Duodenal mucosa (tissue), 2 donors: ENCODE measurements around the gene TEAD1.

ENCODE experiments used
- H3K27ac ChIP-seq: one replicate; pipeline ENCODE4 v1.7.0; 2013; ENCODE audit warnings: low read depth, low read length
- H3K27me3 ChIP-seq, 2 donors: one replicate each; pipeline ENCODE4 v1.7.0; 2013; ENCODE audit warnings: low read length in 2 of 2, control low read depth in 1 of 2; ENCODE audit not compliant: insufficient read depth in 2 of 2, control insufficient read depth in 1 of 2
- H3K36me3 ChIP-seq, 2 donors: one replicate each; pipeline ENCODE4 v1.7.0; 2013; ENCODE audit warnings: low read length in 2 of 2, control low read depth in 1 of 2; ENCODE audit not compliant: insufficient read depth in 2 of 2, control insufficient read depth in 1 of 2
- H3K4me1 ChIP-seq, 2 donors: one replicate each; pipeline ENCODE4 v1.7.0; 2013; ENCODE audit warnings: low read length in 2 of 2, control low read depth in 1 of 2; ENCODE audit not compliant: insufficient read depth in 2 of 2, control insufficient read depth in 1 of 2
- H3K4me3 ChIP-seq, 2 donors: one replicate each; pipeline ENCODE4 v1.7.0; 2013; ENCODE audit warnings: low read length in 2 of 2, low read depth in 1 of 2
- H3K9ac ChIP-seq, 2 donors: one replicate each; pipeline ENCODE4 v1.7.0; 2013; ENCODE audit warnings: low read length in 2 of 2, low read depth in 1 of 2
- H3K9me3 ChIP-seq, 2 donors: one replicate each; pipeline ENCODE4 v1.7.0; 2013; ENCODE audit warnings: low read length in 2 of 2, control low read depth in 1 of 2; ENCODE audit not compliant: control insufficient read depth in 1 of 2

TEAD1 gene

DNA sequence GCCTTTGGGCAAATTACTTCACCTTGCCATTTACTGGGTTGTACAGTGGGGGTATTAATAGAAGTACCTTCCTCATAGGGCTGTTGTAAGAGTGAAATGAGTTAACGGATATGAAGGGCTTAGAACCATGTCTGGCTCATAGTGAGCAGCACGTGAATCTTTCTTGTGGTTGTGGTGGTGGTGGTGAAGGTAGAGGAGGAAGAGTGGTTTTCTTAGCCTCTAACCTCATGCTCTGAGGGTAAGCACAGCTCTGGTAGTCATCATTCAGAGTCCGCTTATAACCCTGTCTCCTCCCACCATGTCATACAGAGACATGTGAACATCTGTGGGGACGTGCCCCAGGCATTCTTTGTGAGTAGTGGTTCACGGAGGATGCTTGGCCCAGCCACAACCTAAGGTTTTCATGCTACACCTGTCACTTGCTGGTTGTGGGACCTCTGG is 43.6 kb downstream of the TEAD1 start:
- H3K4me1 ChIP-seq, result peaks cover 0 to 3% of the 10 kb centered on the region in 2 donors
- H3K27me3 ChIP-seq, result no peaks in the 10 kb centered on the region
- no peak overlapping the region for H3K27ac ChIP-seq
- no peaks in the 10 kb centered on the region for H3K36me3 ChIP-seq
- no peak overlapping the region for H3K9ac ChIP-seq
- no peaks in the 10 kb centered on the region for H3K9me3 ChIP-seq
- H3K4me3 ChIP-seq, result no peak overlapping the region

DNA sequence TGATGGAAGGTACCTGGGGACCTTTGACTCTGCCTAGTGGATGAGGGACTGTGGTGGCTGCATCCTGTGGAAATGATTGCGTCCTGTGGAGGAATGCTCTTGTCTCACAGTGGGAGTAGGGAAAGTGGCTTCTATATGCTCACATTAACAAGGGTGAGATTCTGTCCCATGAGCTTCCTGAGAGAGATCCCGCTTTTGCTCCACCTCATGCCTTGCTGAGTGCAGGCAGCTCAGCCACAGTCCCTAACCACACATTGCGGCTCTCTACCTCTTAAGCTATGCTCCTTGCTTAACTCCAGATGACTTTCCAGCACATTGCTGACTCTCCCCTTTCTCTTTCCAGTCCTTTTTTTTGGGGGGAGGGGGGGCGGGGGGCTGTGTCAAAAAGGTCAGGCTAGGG is 45.0 kb downstream of the TEAD1 start:
- Histone ChIP-seq H3K36me3 (no peaks in the 10 kb centered on the region), H3K27ac (no peak overlapping the region), H3K4me1 (peaks cover 9 to 16% of the 10 kb centered on the region in 2 donors), H3K4me3 (no peak overlapping the region), H3K27me3 (no peaks in the 10 kb centered on the region), H3K9ac (no peak overlapping the region), H3K9me3 (no peaks in the 10 kb centered on the region)

DNA sequence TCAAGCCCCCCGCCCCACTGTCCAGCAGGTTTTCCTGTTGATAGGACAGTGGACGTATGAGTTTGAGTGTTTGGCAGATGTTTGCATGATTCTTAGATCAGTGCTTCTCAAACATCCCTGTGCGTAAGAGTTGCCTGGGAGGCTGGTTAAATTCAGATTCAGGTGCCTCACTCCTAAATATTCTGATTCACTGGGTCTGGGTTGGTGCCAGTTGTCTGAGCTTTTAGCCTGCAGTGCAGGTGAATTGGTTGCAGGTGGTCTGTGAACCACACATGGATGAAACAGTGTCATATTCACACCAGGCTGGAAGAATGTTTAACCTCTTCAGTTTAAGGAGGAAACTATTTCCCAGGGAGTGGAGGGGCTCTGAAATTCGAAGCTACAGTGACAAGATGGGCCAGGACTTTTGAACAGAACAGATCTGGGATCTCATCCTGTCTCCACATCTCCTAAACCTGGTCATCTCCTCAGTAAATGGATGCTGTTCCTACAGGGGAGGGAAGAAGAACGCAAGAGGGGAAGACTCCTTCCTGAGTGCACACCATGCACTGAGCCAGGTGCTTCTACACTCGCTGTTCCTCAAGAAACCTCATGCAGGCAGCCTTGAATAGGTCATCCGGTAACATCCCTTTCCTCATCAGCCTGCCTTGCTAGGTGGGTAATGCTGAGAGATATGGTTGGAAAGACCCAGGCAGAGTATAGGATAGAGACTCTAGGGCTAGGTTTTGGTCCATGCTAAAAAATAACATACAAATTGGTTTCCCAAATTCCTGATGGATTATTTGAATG is 47.8 kb downstream of the TEAD1 start:
- Histone ChIP-seq H3K4me1 (peaks cover 18 to 28% of the 10 kb centered on the region in 2 donors), H3K9me3 (no peaks in the 10 kb centered on the region), H3K27ac (no peak overlapping the region)

DNA sequence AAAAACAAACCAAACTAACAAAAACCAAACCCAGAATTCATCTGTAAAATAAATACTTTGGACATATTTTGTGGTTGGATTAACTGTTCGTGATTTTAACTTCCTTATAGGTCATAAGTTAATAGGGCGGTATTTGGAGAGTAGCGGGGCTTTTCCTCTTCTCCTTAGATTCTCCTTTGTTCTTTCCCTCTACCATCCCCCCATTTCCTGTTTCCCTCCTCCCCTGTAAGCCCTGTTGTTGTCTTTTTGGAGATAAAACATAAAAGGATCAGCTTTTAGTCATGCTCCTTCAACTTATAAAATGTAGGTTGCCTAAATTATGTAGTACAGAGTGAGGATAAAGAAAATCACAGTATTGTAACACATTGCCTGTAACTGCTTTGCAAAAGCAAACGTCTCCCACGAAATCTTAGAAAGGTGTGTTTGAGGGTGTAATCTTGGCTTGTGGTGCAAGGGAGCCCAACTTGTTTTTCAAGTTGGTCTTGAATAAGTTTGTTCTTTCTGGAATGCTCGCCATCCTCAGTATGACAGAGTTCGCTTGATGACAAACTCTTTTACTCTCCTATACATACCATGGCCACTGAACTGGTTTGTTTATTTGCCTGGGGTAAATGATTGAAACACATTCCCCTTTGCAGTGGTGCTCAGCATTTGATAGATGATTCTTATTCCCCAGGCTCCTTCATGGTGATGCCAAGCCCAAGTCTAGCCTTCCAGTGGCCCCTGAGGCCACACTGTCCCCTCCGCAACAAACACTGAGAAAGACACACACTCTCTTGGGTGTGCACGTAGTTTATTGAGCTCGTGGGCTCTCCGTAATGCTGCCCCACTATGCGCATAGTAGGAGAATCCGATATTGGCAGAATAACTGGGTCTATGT is 49.4 kb downstream of the TEAD1 start:
- H3K27ac ChIP-seq, result no peak overlapping the region
- H3K4me3 ChIP-seq, result peak overlapping the region; percentile 33 to 38
- no peaks in the 10 kb centered on the region for H3K36me3 ChIP-seq
- peak overlapping the region in 1 of 2 donors; percentile 35 for H3K9ac ChIP-seq
- H3K4me1 ChIP-seq, result peaks cover 18 to 38% of the 10 kb centered on the region in 2 donors
- H3K27me3 ChIP-seq, result no peaks in the 10 kb centered on the region
- no peaks in the 10 kb centered on the region for H3K9me3 ChIP-seq

More for the DNA sequence above, 47.8 kb downstream of the TEAD1 start:
- Histone ChIP-seq H3K27me3 (no peaks in the 10 kb centered on the region), H3K4me3 (no peak overlapping the region), H3K9ac (no peak overlapping the region), H3K36me3 (no peaks in the 10 kb centered on the region)

DNA sequence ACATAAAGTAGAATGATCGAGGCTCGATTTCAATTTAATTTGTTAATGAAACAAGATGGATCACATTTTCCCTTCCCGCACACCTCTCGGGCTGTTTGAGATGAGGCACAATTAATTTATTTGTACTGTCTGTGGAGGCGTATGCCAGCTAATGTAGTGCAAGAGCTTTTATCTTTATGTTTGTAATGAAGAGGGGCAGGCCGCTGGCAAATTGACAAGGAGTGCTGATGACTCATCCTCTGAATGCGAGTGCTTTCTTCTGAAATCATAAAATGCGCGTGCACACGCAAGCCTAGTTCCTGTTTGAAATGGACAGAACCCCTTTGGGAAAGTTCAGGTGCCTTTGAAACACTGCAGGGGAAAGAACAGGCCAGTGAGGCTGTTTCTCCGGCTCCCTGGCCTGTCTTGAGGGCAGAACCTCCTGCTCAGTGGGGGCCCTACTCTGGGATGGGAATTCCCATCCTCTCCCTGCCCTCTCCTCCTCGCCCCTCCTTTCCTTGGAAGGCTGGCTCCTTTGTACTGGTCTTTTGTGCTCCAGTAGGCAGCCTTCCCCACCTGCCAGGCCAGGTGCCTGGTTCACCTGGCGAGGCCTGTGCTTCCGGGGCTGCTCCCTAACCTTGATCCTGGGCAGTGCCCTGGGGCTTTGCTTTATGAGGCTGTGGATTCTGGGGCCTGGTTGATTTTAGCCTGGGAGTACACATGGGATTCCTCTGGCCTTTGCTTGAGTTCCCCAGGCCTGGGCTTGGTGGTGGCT is 50.3 kb downstream of the TEAD1 start:
- Histone ChIP-seq H3K9me3 (no peaks in the 10 kb centered on the region), H3K4me1 (peaks cover 18 to 38% of the 10 kb centered on the region in 2 donors), H3K9ac (peak overlapping the region; percentile 35 to 36), H3K27ac (peak overlapping the region; percentile 81), H3K36me3 (no peaks in the 10 kb centered on the region), H3K27me3 (no peaks in the 10 kb centered on the region), H3K4me3 (peak overlapping the region; percentile 34 to 38)

DNA sequence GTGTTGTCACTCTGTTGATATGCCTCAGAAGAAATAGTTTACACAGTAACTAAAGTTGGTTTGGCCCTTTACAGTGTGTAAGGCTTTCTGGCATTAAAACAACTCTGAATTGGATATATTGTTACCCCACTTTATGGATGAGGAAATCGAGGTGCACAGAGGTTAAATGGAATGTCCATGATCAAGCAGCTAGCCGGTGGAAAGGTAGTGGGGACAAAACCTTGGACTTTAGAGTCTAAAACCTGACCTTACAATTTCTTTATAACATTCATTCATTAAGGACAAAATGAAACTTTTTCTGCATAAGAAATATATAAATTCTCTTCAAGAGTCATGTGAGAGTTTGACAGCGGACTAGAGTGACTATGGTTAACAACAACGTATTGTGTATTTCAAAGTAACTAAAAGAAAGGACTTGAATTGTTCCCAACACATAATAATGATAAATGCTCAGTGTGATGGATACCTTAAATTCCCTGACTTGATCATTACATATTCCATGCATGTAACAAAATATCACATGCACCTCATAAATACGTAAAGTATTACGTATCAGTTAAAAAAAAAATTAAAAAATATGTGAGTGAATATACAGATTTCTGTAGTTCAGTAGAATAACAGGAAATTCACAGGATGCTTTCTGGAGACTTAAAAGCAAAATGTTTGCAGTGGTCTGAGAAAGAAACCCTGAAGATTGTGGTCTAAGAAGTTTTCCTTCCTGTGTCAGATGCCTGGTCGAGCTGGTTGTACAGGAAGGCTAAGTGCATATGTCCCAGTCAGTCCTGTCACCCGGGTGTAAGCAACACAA is 51.0 kb downstream of the TEAD1 start:
- no peaks in the 10 kb centered on the region for H3K36me3 ChIP-seq
- H3K27ac ChIP-seq, result peak overlapping the region; percentile 81
- H3K9me3 ChIP-seq, result no peaks in the 10 kb centered on the region
- H3K9ac ChIP-seq, result peak overlapping the region; percentile 25 to 36
- H3K27me3 ChIP-seq, result no peaks in the 10 kb centered on the region
- H3K4me3 ChIP-seq, result peak overlapping the region in 1 of 2 donors; percentile 34
- peaks cover 18 to 38% of the 10 kb centered on the region in 2 donors for H3K4me1 ChIP-seq

DNA sequence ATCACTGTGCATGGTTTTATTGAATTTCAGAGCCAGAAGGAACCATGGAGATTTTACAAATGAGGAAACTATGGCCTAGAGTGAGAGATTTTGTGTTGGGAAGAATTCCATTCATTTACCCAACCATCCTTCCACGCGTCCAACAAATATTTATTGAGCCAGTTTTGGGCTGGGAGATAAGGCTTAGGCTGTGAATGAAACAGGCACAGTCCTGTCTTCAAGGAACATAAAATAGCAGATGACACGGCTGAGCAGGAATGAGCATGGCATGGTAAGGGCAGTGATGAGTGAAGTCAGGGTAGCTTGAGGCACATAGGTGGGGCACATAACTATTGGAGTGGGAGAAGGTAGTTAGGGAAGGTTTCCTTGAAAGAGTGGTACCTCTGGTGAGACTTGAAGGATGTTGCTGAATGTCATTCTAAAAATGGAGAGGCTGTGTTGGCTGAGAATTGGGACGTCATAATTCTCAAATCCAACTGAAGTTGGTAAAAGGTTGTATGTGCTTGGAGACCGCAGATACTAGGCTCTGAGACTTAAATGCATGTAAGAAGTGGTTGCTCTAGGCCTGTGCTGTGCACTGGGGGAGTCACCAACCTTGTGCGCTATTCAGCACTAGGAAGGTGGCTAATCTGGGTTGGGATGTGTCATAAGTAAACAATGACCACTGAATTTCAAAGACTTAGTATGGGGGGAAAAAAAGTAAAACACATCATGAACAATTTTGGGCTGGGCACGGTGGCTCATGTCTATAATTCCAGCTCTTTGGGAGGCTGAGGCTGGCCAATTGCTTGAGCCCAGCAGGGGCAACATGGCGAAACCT is 51.9 kb downstream of the TEAD1 start:
- peaks cover 18 to 38% of the 10 kb centered on the region in 2 donors for H3K4me1 ChIP-seq

DNA sequence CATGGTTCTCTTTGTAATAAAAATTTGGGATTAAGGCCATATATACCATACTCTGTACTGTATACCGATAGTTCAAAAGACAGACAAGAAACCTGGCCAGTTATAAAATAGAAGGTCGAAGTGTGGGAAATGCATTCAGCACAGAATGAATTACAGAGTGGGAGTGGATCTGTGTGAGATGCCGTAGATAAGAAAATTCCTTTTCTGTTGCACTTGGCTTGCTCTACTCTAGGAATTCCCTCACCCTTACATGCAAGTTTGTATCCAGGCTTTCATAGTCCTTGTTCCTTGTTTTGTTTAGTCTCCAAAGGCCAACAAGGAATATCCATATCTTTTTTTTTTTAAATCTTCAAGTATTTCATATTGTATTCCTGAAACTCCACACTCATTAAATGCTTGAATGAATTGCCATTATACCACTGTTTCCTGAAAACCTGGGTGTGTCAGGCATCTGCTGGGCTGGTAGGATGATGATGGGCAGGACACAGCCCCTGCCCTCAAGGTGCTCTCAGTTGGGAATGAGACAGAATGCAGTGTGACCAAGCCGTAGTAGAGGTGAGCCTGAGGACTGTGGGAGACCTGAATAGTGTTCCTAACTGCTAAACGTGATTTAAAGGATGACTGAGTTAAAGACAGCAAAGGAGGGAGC is 53.5 kb downstream of the TEAD1 start:
- Histone ChIP-seq H3K27ac (no peak overlapping the region), H3K27me3 (no peaks in the 10 kb centered on the region), H3K4me3 (no peak overlapping the region), H3K9me3 (no peaks in the 10 kb centered on the region), H3K9ac (no peak overlapping the region), H3K4me1 (peaks cover 18 to 37% of the 10 kb centered on the region in 2 donors), H3K36me3 (no peaks in the 10 kb centered on the region)

More for the DNA sequence above, 51.9 kb downstream of the TEAD1 start:
- H3K9ac ChIP-seq, result no peak overlapping the region
- H3K36me3 ChIP-seq, result no peaks in the 10 kb centered on the region
- H3K27ac ChIP-seq, result no peak overlapping the region
- no peak overlapping the region for H3K4me3 ChIP-seq
- no peaks in the 10 kb centered on the region for H3K9me3 ChIP-seq
- no peaks in the 10 kb centered on the region for H3K27me3 ChIP-seq
